HCT116 (cell line): ENCODE measurements around the gene B3GNT5. TPM values are rescaled to one million over a fixed set of nuclear protein-coding genes. Genes with fewer than 3 reads are reported as not detected.

Experiments used
- ATAC-seq: fragments of 200-7000 bp; cut with Tn5 transposase; 2 replicates; pipeline ENCODE4 v1.9.1; 2020; ENCODE audit warnings: mild to moderate bottlenecking, moderate library complexity
- BruUV-seq: library from RNA; stranded (reverse); fragments of 400-500 nt; replicated peaks from 2 replicates; lab custom pipeline; 2021; lab: Mats Ljungman, UMichigan
- CTCF ChIA-PET: fragments of 300-600 bp; sonication (Branson Sonifier 250); formaldehyde crosslinking; loops from one replicate; lab custom pipeline; 2021; ENCODE audit warnings: antibody characterized with exemption; lab: Charles Lee
- POLR2A ChIA-PET: fragments of 300-600, 350-600 bp; sonication (Branson Sonifier 250); formaldehyde crosslinking; loops from one replicate; lab custom pipeline; 2021; ENCODE audit warnings: antibody characterized with exemption; lab: Charles Lee
- RAD21 ChIA-PET, 2 experiments: fragments of 300-600 bp; sonication (Branson Sonifier 250); formaldehyde crosslinking; loops; one replicate each; lab custom pipeline; 2023; ENCODE audit warnings: low total read pairs in 2 of 2; ENCODE audit not compliant: uncharacterized antibody in 2 of 2, unreplicated experiment in 2 of 2, low non-redundant PET in 1 of 2; lab: Charles Lee
- DNase-seq: peaks from one replicate; pipeline ENCODE4 v3.0.0-alpha.2; 2010; ENCODE audit warnings: low read depth, low spot score
- H2AFZ ChIP-seq: fragments of 200-600 bp; shearing (Covaris generic), sonication (generic); 2 replicates; pipeline ENCODE4 v1.6.1; 2017; ENCODE audit warnings: low read depth, mixed run types, mixed read lengths, antibody characterized with exemption, low read length; ENCODE audit not compliant: poor library complexity, severe bottlenecking
- H3K27ac ChIP-seq: 2 replicates; pipeline ENCODE4 v1.5.1; 2012; ENCODE audit warnings: low read depth, low read length
- H3K27me3 ChIP-seq: fragments of 200-600 bp; sonication (generic); 2 replicates; pipeline ENCODE4 v1.6.1; 2016; ENCODE audit warnings: mixed run types, low read length, mixed read lengths; ENCODE audit not compliant: insufficient read depth
- H3K36me3 ChIP-seq, 2 experiments: fragments of 200-500 bp in 1 of 2; fragments of 200-600 bp in 1 of 2; sonication (Bioruptor generic) in 1 of 2; sonication (generic) in 1 of 2; 2 replicates each; pipeline versions ENCODE4 v1.5.1 to v1.6.1; 2014 to 2016; ENCODE audit warnings: low read length in 2 of 2, inconsistent platforms in 1 of 2, mixed read lengths in 1 of 2, mixed run types in 1 of 2; ENCODE audit not compliant: insufficient read depth in 2 of 2, control insufficient read depth in 1 of 2
- H3K4me1 ChIP-seq, 2 experiments: fragments of 200-600 bp in 1 of 2; sonication (generic) in 1 of 2; 2 replicates each; pipeline versions ENCODE4 v1.5.1 to v1.6.1; 2012 to 2017; ENCODE audit warnings: low read length in 2 of 2, inconsistent platforms in 1 of 2, mild to moderate bottlenecking in 1 of 2, mixed read lengths in 1 of 2, mixed run types in 1 of 2, moderate library complexity in 1 of 2; ENCODE audit not compliant: insufficient read depth in 2 of 2, control insufficient read depth in 1 of 2
- H3K4me2 ChIP-seq: fragments of 200-600 bp; sonication (generic); 2 replicates; pipeline ENCODE4 v1.6.1; 2017; ENCODE audit warnings: mixed run types, low read length, mixed read lengths
- H3K4me3 ChIP-seq, 2 experiments: fragments of 200-600 bp in 1 of 2; sonication (generic) in 1 of 2; replicated peaks in 1 of 2; 2 replicates each; pipeline ENCODE4 v1.5.1; 2011 to 2016; ENCODE audit warnings: low read length in 2 of 2, control low read depth in 1 of 2, low read depth in 1 of 2, mild to moderate bottlenecking in 1 of 2, mixed read lengths in 1 of 2, mixed run types in 1 of 2
- H3K79me2 ChIP-seq: fragments of 200-600 bp; sonication (generic); 2 replicates; pipeline ENCODE4 v1.6.1; 2017; ENCODE audit warnings: mild to moderate bottlenecking, mixed run types, low read length, moderate library complexity, mixed read lengths; ENCODE audit not compliant: insufficient read depth
- H3K9ac ChIP-seq: fragments of 200-600 bp; sonication (generic); 2 replicates; pipeline ENCODE4 v1.6.1; 2016; ENCODE audit warnings: low read length, mixed read lengths
- H3K9me2 ChIP-seq: fragments of 200-600 bp; sonication (generic), shearing (Covaris generic); 2 replicates; pipeline ENCODE4 v1.6.1; 2017; ENCODE audit warnings: mixed run types, mild to moderate bottlenecking, moderate library complexity; ENCODE audit not compliant: insufficient read depth
- H3K9me3 ChIP-seq, 2 experiments: fragments of 200-500 bp in 1 of 2; fragments of 200-600 bp in 1 of 2; sonication (Bioruptor generic) in 1 of 2; sonication (generic) in 1 of 2; 2 replicates each; pipeline ENCODE4 v1.6.1; 2014 to 2017; ENCODE audit warnings: low read length in 2 of 2, mixed read lengths in 2 of 2, inconsistent platforms in 1 of 2, low read depth in 1 of 2, mild to moderate bottlenecking in 1 of 2, mixed run types in 1 of 2, moderate library complexity in 1 of 2; ENCODE audit not compliant: control insufficient read depth in 1 of 2, insufficient read depth in 1 of 2
- H4K20me1 ChIP-seq: fragments of 200-600 bp; sonication (generic), shearing (Covaris generic); 2 replicates; pipeline ENCODE4 v1.6.1; 2017; ENCODE audit warnings: mixed run types, mild to moderate bottlenecking, moderate library complexity; ENCODE audit not compliant: insufficient read depth
- CEBPB ChIP-seq: IDR thresholded peaks from 2 replicates; pipeline ENCODE4 v1.6.1; 2012; ENCODE audit warnings: low read depth
- CTCF ChIP-seq, 3 experiments: fragments of 200-600 bp in 1 of 3; sonication (generic) in 1 of 3; IDR thresholded peaks in 2 of 3; conservative IDR thresholded peaks in 1 of 3; 2 replicates each; pipeline ENCODE4 v1.5.1; 2012 to 2017; ENCODE audit warnings: low read depth in 2 of 3, low read length in 2 of 3, antibody characterized with exemption in 1 of 3, borderline replicate concordance in 1 of 3, control low read depth in 1 of 3, mild to moderate bottlenecking in 1 of 3, mixed read lengths in 1 of 3, mixed run types in 1 of 3, moderate library complexity in 1 of 3; ENCODE audit not compliant: insufficient read depth in 1 of 3
- ELF1 ChIP-seq: IDR thresholded peaks from 2 replicates; pipeline ENCODE4 v1.6.1; 2012; ENCODE audit warnings: low read depth, borderline replicate concordance
- EZH2phosphoT487 ChIP-seq: fragments of 200-600 bp; IDR thresholded peaks from 2 replicates; pipeline ENCODE4 v1.6.1; 2018; ENCODE audit warnings: antibody characterized with exemption, borderline replicate concordance
- FOSL1 ChIP-seq: IDR thresholded peaks from 2 replicates; pipeline ENCODE4 v1.6.1; 2012; ENCODE audit warnings: low read depth
- JUND ChIP-seq: IDR thresholded peaks from 2 replicates; pipeline ENCODE4 v1.6.1; 2012
- MAX ChIP-seq: IDR thresholded peaks from 2 replicates; pipeline ENCODE4 v1.6.1; 2012
- POLR2A ChIP-seq: IDR thresholded peaks from 2 replicates; pipeline ENCODE4 v1.7.0; 2011; ENCODE audit warnings: borderline replicate concordance; ENCODE audit not compliant: insufficient read depth, insufficient read length; ENCODE audit errors: extremely low read depth
- REST ChIP-seq: IDR thresholded peaks from 2 replicates; pipeline ENCODE4 v1.6.1; 2012; ENCODE audit warnings: low read depth
- SIN3A ChIP-seq: IDR thresholded peaks from 2 replicates; pipeline ENCODE4 v1.6.1; 2012; ENCODE audit warnings: low read depth
- SP1 ChIP-seq: IDR thresholded peaks from 2 replicates; pipeline ENCODE4 v1.6.1; 2012; ENCODE audit warnings: low read depth
- SRF ChIP-seq: IDR thresholded peaks from 2 replicates; pipeline ENCODE4 v1.6.1; 2012; ENCODE audit warnings: low read depth
- TCF7L2 ChIP-seq: IDR thresholded peaks from 2 replicates; pipeline ENCODE4 v1.7.0; 2011; ENCODE audit warnings: borderline replicate concordance, inconsistent platforms; ENCODE audit not compliant: insufficient read depth, insufficient read length; ENCODE audit errors: extremely low read depth
- YY1 ChIP-seq: IDR thresholded peaks from 2 replicates; pipeline ENCODE4 v1.6.1; 2011; ENCODE audit warnings: low read length, low read depth, moderate library complexity, mild to moderate bottlenecking; ENCODE audit not compliant: insufficient replicate concordance; ENCODE audit errors: extremely low read depth
- ZBTB33 ChIP-seq: IDR thresholded peaks from 2 replicates; pipeline ENCODE4 v1.6.1; 2011; ENCODE audit warnings: mild to moderate bottlenecking, low read length, moderate library complexity; ENCODE audit not compliant: insufficient replicate concordance; ENCODE audit errors: extremely low read depth
- ZFX ChIP-seq: fragments of 450-650 bp; IDR thresholded peaks from 2 replicates; pipeline ENCODE4 v1.6.1; 2017
- intact Hi-C: fragments of 100-400 bp; cut with micrococcal nuclease; formaldehyde crosslinking; loops from 2 replicates; pipeline ENCODE4 v1.10.0; 2022
- total RNA-seq: library from RNA; stranded (reverse); gene quantifications from one replicate; pipeline ENCODE4 v1.2.1, GENCODE V29; 2021; ENCODE audit not compliant: unreplicated experiment

Gene B3GNT5
- total RNA-seq, 1 experiment from 2014 or later = 25.3 TPM

- Histone ChIP-seq H3K79me2 (no peaks in the 10 kb centered on the region), H3K27me3 (no peaks in the 10 kb centered on the region), H3K4me2 (no peak overlapping the region), H3K9me2 (no peaks in the 10 kb centered on the region), H3K9me3 (peaks cover 6 to 9% of the 10 kb centered on the region in 2 experiments; a peak in 2 of 4 replicates), H3K9ac (no peak overlapping the region), H3K36me3 (no peaks in the 10 kb centered on the region), H2AFZ (no peak overlapping the region), H3K27ac (no peak overlapping the region), H3K4me3 (no peak overlapping the region), H4K20me1 (no peaks in the 10 kb centered on the region), H3K4me1 (no peaks in the 10 kb centered on the region; a peak in 1 of 4 replicates)
- CTCF ChIA-PET = no interaction called here
- TF ChIP-seq CTCF (IDR thresholded peaks at IDR 0.05 in 2 of 3, conservative IDR thresholded peaks at IDR 0.05 in 1 of 3; ENCODE audit: borderline replicate concordance in 1 of 3, insufficient read depth in 1 of 3, low read depth in 2 of 3, low read length in 2 of 3) = no peak
- no peak for TF ChIP-seq JUND
- TF ChIP-seq SRF = no peak
- TF ChIP-seq ZFX = no peak
- TF ChIP-seq YY1 = no peak
- TF ChIP-seq SIN3A = no peak
- TF ChIP-seq POLR2A = no peak
- no peak for TF ChIP-seq FOSL1
- TF ChIP-seq MAX = no peak
- TF ChIP-seq ELF1 = no peak
- no peak for TF ChIP-seq EZH2phosphoT487
- TF ChIP-seq TCF7L2 = no peak
- TF ChIP-seq ZBTB33 = no peak
- TF ChIP-seq SP1 = no peak
- TF ChIP-seq REST = no peak
- no peak for TF ChIP-seq CEBPB
- no TSS peak for BruUV-seq
- no peak for ATAC-seq
- no peak for DNase-seq
- RAD21 ChIA-PET = no interaction called here
- intact Hi-C loops = no loop called here
- POLR2A ChIA-PET = no interaction called here
These were observed 6.0 kb upstream of the B3GNT5 start for GRCh38 chr3:183247011-183247589.
